AG04449 (cell line): ENCODE measurements around the gene RAD9A.
A peak's percentile ranks its signal among the peaks of the same experiment; 100 is the strongest.

Experiments used
- CTCF ChIA-PET: fragments of 350-600 bp; formaldehyde crosslinking; extraction: SDS; loops from one replicate; lab custom pipeline; 2021; ENCODE audit warnings: antibody characterized with exemption; lab: Yijun Ruan, JAX
- POLR2A ChIA-PET: fragments of 400-600, 350-600 bp; formaldehyde crosslinking; extraction: SDS; loops from one replicate; lab custom pipeline; 2020; ENCODE audit warnings: antibody characterized with exemption, inconsistent platforms; lab: Yijun Ruan, JAX
- DNase-seq: peaks from one replicate; pipeline ENCODE4 v3.0.0-alpha.2; 2010; ENCODE audit warnings: low read depth, low spot score
- H3K4me3 ChIP-seq: 2 replicates; pipeline ENCODE4 v1.5.1; 2011; ENCODE audit warnings: low read depth, mild to moderate bottlenecking, control low read depth, low read length
- TF ChIP-seq, protein P1 (sequence below): IDR thresholded peaks from one replicate; pipeline ENCODE4 v1.5.1; 2011; ENCODE audit warnings: mild to moderate bottlenecking, moderate library complexity, low read length, control low read depth, inconsistent platforms; ENCODE audit not compliant: insufficient read depth; ENCODE audit errors: missing control alignments

The RAD9A gene

DNA sequence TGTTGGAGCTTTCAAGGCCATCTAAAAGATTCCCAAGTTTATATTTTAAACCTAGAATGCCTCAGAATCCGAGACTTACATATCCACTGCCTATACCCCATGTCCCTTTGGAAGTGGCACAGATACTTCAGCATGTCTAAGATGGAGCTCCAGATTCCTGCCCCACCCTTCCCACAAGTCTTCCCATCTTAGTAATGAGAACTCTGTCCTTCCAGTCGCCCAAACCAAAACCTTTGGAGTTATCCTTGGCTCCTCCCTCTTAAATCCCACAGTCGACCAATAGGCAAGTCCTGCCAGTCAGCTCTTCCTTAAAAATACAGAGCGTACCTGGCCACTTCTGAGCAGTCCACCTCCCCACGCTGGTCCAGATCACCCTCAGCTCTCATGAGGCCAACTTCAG is 42.8 kb upstream of the RAD9A start:
- ChIA-PET POLR2A (interaction anchor here (0.6 kb wide), 1 partner anchor 125 kb away, joined by 3 read pairs; no protein-coding TSS in a partner anchor), CTCF (interaction anchor here (0.8 to 41.2 kb wide), 7 partner anchors 11 to 134 kb away, joined by 3 to 2108 read pairs (median 67); partner anchors contain the start of genes CLCF1, PPP1CA, RAD9A and TBC1D10C)
- DNase-seq: no peak
- no peak overlapping the region for H3K4me3 ChIP-seq
- TF ChIP-seq, protein P1, sequence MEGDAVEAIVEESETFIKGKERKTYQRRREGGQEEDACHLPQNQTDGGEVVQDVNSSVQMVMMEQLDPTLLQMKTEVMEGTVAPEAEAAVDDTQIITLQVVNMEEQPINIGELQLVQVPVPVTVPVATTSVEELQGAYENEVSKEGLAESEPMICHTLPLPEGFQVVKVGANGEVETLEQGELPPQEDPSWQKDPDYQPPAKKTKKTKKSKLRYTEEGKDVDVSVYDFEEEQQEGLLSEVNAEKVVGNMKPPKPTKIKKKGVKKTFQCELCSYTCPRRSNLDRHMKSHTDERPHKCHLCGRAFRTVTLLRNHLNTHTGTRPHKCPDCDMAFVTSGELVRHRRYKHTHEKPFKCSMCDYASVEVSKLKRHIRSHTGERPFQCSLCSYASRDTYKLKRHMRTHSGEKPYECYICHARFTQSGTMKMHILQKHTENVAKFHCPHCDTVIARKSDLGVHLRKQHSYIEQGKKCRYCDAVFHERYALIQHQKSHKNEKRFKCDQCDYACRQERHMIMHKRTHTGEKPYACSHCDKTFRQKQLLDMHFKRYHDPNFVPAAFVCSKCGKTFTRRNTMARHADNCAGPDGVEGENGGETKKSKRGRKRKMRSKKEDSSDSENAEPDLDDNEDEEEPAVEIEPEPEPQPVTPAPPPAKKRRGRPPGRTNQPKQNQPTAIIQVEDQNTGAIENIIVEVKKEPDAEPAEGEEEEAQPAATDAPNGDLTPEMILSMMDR: no peak

- no peak overlapping the region for H3K4me3 ChIP-seq
- POLR2A ChIA-PET: interaction anchor here (0.6 kb wide), 1 partner anchor 125 kb away, joined by 3 read pairs; no protein-coding TSS in a partner anchor
- TF ChIP-seq, protein P1: no peak
- CTCF ChIA-PET: interaction anchor here (0.8 to 41.2 kb wide), 6 partner anchors 11 to 134 kb away, joined by 3 to 2108 read pairs (median 74); partner anchors contain the start of genes CLCF1, PPP1CA, RAD9A and TBC1D10C
- no peak for DNase-seq
Measured at GRCh38 chr11:67349457-67349856, 42.3 kb upstream of the RAD9A start.

DNA sequence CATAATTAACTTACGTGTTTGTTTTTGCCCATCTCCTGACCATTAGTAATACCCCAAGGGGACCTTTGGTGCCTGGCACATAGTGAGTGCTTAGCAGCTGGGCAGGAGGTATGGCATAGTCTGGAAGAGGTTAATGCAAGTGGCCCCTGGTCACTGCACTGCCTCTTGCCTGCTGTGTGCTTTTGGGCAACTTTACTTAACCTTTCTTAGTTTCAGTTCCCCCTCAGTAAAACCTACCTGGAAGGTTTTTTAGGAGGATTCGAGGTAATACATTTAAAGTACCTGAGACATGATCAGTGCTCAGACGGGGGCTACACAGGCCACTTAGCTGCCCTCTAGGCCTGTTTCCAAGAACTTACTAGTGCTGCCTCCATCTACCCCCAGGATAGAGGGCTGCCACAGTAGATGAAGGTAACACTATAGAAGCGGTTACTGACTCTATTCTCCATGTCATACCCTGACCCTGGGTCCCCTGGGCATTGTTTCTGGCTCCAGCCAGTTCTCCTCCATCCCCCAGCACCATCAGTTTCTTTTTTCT is 41.8 kb upstream of the RAD9A start:
- ChIA-PET CTCF (interaction anchor here (0.9 to 41.2 kb wide), 9 partner anchors 12 to 233 kb away, joined by 3 to 2108 read pairs (median 7); partner anchors contain the start of genes CLCF1, GRK2, GSTP1 and PPP1CA), POLR2A (no interaction called here)
- no peak overlapping the region for H3K4me3 ChIP-seq
- no peak for DNase-seq
- TF ChIP-seq, protein P1: no peak

DNA sequence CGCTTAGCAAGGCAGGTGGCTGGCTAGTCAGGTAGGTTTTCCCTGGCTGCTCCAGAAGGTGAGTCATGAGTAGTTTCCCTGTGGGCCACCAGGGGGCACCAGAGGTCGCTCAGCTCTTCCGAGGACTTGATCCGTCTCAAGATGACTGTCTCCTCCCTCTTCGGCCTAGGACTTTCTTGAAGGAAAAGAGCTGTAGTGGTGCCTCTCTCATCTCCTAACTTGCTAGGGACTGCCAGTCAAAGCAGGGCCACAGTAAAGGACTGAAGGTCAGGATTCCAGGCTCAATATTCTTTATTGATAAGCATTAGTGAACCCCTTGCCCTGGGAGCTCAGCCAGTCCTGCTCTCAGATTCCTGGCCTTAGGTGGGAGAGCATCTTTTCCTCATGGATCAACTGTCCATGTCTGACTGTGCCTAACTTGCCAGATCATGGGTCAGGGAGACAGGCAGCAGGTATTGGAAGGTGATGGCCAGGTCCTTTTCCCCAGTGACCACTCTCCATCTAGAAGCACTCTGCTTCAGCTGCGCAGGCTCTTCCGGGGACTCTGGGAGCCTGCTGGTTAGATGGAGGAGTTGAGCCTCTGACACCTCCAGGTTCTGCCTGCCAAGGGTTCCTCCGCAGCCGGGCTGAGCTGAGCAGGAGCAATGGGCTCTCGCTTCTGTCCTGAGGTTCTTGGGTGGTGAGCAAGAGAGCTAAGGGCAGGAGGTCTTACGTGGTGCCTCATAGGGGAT is 40.3 kb upstream of the RAD9A start:
- H3K4me3 ChIP-seq: peak overlapping the region; percentile 21

GRCh38 chr11:67352546-67353316 is 39.1 kb upstream of the RAD9A start:
- ChIA-PET CTCF (interaction anchor here (1.2 to 41.2 kb wide), 6 partner anchors 14 to 117 kb away, joined by 4 to 2108 read pairs (median 74); partner anchors contain the start of genes CLCF1, PPP1CA, RAD9A and TBC1D10C), POLR2A (interaction anchor here (0.9 to 5.4 kb wide), 9 partner anchors 9 to 49 kb away, joined by 3 to 76 read pairs (median 6); partner anchors contain the start of genes CLCF1, PPP1CA and RAD9A)
- DNase-seq: no peak
- H3K4me3 ChIP-seq: peak overlapping the region; percentile 92
- TF ChIP-seq, protein P1: no peak

More for the DNA sequence above, 40.3 kb upstream of the RAD9A start:
- CTCF ChIA-PET: interaction anchor here (0.6 to 41.2 kb wide), 34 partner anchors 13 to 451 kb away, joined by 3 to 2108 read pairs (median 5); partner anchors contain the start of genes ANKRD13D, CDK2AP2, CLCF1 and GRK2
- TF ChIP-seq, protein P1: peak; percentile 88
- POLR2A ChIA-PET: interaction anchor here (0.6 to 5.4 kb wide), 6 partner anchors 17 to 50 kb away, joined by 3 to 76 read pairs (median 4); partner anchors contain the start of genes CLCF1 and PPP1CA
- no peak for DNase-seq
